ENCODE results near the gene SKAP1. TPM values are rescaled to one million over a fixed set of nuclear protein-coding genes. Genes with fewer than 3 reads are reported as not detected.

The SKAP1 gene
- total and polyA plus RNA-seq, 2 experiments from 2014 or later, result 0.27 TPM; not detected in 1

DNA sequence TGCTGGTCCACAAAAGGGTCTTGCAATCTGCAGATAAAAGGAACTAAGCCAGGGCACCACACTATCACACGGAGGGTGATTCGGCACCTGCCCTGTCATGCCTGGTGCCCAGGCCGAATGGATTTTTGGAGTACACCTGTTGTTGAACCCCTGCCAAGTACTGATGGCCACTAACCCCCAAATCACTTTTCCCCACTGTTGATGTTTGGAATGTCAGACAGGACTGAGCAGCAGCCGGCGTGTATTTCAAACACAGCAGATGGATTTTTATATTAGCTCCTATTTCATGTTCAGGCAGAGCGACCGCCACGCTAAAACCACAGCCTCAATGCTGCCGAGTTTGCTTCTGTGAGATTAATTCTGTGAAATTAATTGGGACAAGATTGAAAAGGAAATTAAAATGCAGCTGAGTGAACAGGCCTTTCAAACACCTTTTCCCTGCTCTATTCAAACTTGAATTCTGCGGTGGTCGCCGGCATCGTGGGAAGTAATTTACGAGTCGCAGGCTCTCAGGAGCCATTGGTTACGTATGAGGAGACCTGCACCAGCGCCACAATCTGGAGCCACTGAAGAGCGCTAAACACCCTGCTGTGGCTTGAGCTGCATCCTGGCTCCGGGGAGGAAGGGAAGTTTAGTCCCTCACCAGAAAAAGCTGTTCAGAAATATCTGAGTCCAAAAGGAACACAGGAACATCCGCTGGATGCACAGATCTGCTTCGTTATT, 274.0 kb downstream of the SKAP1 start (continued):
- TF ChIP-seq, protein P1, sequence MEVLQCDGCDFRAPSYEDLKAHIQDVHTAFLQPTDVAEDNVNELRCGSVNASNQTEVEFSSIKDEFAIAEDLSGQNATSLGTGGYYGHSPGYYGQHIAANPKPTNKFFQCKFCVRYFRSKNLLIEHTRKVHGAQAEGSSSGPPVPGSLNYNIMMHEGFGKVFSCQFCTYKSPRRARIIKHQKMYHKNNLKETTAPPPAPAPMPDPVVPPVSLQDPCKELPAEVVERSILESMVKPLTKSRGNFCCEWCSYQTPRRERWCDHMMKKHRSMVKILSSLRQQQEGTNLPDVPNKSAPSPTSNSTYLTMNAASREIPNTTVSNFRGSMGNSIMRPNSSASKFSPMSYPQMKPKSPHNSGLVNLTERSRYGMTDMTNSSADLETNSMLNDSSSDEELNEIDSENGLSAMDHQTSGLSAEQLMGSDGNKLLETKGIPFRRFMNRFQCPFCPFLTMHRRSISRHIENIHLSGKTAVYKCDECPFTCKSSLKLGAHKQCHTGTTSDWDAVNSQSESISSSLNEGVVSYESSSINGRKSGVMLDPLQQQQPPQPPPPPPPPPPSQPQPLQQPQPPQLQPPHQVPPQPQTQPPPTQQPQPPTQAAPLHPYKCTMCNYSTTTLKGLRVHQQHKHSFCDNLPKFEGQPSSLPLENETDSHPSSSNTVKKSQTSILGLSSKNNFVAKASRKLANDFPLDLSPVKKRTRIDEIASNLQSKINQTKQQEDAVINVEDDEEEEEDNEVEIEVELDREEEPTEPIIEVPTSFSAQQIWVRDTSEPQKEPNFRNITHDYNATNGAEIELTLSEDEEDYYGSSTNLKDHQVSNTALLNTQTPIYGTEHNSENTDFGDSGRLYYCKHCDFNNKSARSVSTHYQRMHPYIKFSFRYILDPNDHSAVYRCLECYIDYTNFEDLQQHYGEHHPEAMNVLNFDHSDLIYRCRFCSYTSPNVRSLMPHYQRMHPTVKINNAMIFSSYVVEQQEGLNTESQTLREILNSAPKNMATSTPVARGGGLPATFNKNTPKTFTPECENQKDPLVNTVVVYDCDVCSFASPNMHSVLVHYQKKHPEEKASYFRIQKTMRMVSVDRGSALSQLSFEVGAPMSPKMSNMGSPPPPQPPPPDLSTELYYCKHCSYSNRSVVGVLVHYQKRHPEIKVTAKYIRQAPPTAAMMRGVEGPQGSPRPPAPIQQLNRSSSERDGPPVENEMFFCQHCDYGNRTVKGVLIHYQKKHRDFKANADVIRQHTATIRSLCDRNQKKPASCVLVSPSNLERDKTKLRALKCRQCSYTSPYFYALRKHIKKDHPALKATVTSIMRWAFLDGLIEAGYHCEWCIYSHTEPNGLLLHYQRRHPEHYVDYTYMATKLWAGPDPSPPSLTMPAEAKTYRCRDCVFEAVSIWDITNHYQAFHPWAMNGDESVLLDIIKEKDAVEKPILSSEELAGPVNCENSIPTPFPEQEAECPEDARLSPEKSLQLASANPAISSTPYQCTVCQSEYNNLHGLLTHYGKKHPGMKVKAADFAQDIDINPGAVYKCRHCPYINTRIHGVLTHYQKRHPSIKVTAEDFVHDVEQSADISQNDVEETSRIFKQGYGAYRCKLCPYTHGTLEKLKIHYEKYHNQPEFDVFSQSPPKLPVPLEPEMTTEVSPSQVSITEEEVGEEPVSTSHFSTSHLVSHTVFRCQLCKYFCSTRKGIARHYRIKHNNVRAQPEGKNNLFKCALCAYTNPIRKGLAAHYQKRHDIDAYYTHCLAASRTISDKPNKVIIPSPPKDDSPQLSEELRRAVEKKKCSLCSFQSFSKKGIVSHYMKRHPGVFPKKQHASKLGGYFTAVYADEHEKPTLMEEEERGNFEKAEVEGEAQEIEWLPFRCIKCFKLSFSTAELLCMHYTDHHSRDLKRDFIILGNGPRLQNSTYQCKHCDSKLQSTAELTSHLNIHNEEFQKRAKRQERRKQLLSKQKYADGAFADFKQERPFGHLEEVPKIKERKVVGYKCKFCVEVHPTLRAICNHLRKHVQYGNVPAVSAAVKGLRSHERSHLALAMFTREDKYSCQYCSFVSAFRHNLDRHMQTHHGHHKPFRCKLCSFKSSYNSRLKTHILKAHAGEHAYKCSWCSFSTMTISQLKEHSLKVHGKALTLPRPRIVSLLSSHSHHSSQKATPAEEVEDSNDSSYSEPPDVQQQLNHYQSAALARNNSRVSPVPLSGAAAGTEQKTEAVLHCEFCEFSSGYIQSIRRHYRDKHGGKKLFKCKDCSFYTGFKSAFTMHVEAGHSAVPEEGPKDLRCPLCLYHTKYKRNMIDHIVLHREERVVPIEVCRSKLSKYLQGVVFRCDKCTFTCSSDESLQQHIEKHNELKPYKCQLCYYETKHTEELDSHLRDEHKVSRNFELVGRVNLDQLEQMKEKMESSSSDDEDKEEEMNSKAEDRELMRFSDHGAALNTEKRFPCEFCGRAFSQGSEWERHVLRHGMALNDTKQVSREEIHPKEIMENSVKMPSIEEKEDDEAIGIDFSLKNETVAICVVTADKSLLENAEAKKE (CRISPR knock-in tag; IDR thresholded peaks at IDR 0.05), result no peak
- no peak for TF ChIP-seq EZH2phosphoT487 (IDR thresholded peaks at IDR 0.05; ENCODE audit: unreplicated experiment)
- no peak for TF ChIP-seq JUNB (IDR thresholded peaks at IDR 0.05; ENCODE audit: unreplicated experiment)
- TF ChIP-seq, protein P2, sequence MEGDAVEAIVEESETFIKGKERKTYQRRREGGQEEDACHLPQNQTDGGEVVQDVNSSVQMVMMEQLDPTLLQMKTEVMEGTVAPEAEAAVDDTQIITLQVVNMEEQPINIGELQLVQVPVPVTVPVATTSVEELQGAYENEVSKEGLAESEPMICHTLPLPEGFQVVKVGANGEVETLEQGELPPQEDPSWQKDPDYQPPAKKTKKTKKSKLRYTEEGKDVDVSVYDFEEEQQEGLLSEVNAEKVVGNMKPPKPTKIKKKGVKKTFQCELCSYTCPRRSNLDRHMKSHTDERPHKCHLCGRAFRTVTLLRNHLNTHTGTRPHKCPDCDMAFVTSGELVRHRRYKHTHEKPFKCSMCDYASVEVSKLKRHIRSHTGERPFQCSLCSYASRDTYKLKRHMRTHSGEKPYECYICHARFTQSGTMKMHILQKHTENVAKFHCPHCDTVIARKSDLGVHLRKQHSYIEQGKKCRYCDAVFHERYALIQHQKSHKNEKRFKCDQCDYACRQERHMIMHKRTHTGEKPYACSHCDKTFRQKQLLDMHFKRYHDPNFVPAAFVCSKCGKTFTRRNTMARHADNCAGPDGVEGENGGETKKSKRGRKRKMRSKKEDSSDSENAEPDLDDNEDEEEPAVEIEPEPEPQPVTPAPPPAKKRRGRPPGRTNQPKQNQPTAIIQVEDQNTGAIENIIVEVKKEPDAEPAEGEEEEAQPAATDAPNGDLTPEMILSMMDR (conservative IDR thresholded peaks at IDR 0.05; ENCODE audit: low read depth in 2 of 2), result no peak
- TF ChIP-seq EZH2 (IDR thresholded peaks at IDR 0.05; ENCODE audit: low read depth, unreplicated experiment), result no peak

Measured in GM23338 (cell line).